Testis (tissue), 2 donors: ENCODE data around the gene ERC2.

Source experiments
- CTCF ChIP-seq, 3 experiments: fragments of 450-650 bp in 2 of 3; fragments of 200-600 bp in 1 of 3; sonication (generic) in 1 of 3; IDR thresholded peaks; one replicate each; pipeline ENCODE4 v1.5.1; 2016 to 2019; ENCODE audit warnings: antibody characterized with exemption in 3 of 3, mild to moderate bottlenecking in 2 of 3, moderate library complexity in 1 of 3
- POLR2A ChIP-seq: fragments of 450-650 bp; IDR thresholded peaks from one replicate; pipeline ENCODE4 v1.6.1; 2017; ENCODE audit warnings: antibody characterized with exemption, mild to moderate bottlenecking, moderate library complexity

- no peak for TF ChIP-seq POLR2A
- TF ChIP-seq CTCF (IDR thresholded peaks at IDR 0.05) = no peak
These were observed 846.6 kb downstream of the ERC2 start for GRCh38 chr3:55621648-55622047.
